ENCODE data around the gene PNPLA4.
A peak's percentile ranks its signal among the peaks of the same experiment; 100 is the strongest.

Gene PNPLA4, protein sequence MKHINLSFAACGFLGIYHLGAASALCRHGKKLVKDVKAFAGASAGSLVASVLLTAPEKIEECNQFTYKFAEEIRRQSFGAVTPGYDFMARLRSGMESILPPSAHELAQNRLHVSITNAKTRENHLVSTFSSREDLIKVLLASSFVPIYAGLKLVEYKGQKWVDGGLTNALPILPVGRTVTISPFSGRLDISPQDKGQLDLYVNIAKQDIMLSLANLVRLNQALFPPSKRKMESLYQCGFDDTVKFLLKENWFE

DNA sequence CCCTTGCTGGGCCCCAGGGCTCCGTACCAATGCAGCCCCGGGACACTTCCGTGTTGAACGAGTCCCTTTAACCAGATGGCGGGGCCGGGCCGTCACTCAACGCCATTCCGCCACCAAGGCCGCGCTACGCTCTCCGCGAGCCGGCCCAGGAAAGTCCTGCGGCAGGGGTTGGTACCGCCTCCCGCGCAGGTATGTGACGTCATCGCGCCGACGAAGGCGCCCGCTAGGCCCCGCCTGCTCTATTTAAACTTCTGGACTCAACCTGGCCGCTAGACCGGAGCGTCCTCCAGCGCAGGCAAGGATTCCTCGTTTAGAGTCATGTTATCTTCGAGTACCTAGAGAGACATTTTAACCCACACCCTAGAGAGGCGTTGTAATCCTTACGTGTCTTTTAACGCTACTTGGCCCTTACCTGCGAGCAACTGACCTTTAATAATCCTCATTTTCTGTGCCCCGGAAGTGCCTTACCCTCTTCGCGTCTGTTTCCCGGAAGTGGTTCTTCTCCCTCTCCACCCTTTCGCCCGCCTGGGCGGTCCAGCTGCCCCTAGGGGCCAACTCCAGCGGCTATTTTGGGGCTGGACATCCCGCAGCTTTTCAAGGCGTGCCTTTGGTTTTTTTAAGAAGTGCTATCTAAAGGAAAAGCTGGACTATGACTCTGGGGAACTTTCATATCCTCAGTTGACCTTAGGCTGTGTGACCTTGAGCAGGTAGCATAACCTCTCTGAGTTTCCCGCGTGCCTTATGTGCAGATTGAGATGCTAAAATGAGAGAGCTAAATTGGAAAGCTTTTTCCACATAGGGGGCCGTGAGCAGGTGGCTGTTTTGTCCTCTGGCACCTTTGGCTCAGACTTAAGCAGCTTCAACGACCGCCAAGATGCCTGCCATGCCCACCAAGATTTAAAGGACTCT, at the start of gene PNPLA4:
Gene PNPLA4 (minus strand): TSS at position 155 of the 909 bp plus-strand sequence. CDS start 1,294 bp downstream, outside the sequence.
- DNase-seq (ENCODE audit: extremely low read depth in 1 of 2, low read depth in 1 of 2), result peak; percentile 58 to 64

DNA sequence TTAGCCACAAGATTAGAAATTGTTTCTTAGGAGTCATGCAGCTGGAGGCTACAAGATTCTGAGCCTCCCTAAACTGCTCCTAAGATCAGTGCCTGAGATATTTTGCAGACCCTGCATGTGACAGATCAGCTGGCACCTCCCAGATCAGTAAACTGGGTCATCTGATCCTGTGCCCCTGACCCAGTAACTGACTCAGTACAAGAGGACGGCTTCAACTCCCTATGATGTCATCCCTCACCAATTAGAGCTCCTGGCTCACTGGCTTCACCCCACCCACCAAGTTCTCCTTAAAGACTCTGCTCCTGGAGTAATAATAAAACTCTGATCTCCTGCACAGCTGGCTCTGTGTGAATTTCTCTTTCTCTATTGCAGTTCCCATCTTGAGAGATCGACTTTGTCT, 45.4 kb upstream of the PNPLA4 start:
- DNase-seq (ENCODE audit: extremely low read depth in 1 of 2, low read depth in 1 of 2), result no peak

GRCh38 chrX:7970428-7970827, 43.2 kb upstream of the PNPLA4 start:
- DNase-seq (ENCODE audit: extremely low read depth in 1 of 2, low read depth in 1 of 2), result no peak

DNA sequence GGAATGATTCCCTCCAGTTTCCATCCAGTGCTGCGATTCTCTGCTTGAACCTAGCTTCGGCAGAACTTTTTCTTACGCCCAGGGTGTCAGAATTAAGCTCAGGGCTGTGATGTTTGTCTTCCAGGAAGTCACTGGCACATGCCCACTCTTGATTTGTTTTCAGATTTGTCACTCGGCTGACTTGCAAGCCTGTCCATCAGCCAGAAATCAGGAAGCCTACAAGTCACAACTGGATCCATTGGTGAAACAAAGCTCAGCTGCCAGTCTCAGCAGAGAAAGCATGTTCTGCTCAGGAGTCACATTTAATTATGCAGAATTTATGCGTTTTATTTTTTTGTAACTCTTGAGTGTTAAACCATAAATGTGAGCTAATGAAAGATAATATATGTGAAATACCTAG, 38.2 kb upstream of the PNPLA4 start:
- DNase-seq (ENCODE audit: extremely low read depth in 1 of 2, low read depth in 1 of 2), result no peak

DNA sequence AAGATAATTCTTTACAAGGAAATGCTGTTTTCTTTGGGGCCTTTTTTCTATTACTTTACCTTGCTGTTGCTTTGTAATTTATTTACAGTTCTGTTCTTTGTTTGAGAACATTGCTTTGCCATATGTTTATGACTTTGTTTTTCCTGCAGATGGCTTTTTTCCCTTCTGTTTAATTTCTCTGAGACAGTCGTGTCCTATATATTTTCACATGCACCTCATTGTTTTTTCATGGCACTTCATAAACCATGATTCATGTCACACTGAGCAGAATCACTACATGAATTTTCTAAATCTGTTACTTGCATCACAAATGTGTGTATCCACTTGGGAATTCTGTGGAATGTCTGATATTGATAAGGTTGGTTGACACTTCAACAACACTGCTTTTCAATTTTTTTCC, 33.0 kb upstream of the PNPLA4 start:
- no peak for DNase-seq (ENCODE audit: extremely low read depth in 1 of 2, low read depth in 1 of 2)

- no peak for DNase-seq (ENCODE audit: extremely low read depth in 1 of 2, low read depth in 1 of 2)
Observed at GRCh38 chrX:7953446-7953845, 26.2 kb upstream of the PNPLA4 start.

GRCh38 chrX:7950865-7951264, 23.7 kb upstream of the PNPLA4 start:
- no peak for DNase-seq (ENCODE audit: extremely low read depth in 1 of 2, low read depth in 1 of 2)

- DNase-seq (ENCODE audit: extremely low read depth in 1 of 2, low read depth in 1 of 2), result no peak
Observed at GRCh38 chrX:7948483-7948882, 21.3 kb upstream of the PNPLA4 start.

DNA sequence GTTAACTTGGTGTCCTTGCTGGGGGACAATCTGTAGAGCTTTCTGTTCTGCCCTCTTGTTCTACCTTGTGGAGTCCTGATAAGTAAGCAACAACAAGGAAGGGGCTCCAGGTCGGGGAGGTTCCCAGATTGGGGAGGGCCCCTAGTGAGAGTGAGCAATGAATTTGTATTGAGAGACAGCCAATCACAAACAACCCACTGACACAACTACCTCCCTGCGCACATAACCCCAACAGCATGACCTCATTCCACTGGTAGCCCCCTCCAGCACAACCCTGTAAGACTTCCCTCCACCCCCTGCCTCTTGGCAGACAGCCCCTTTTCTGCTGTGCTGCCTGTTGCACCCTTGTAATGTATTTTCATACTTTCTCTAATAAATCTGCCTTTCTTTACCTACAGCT, 19.7 kb upstream of the PNPLA4 start:
- DNase-seq (ENCODE audit: extremely low read depth in 1 of 2, low read depth in 1 of 2), result no peak

- DNase-seq (ENCODE audit: extremely low read depth in 1 of 2, low read depth in 1 of 2), result no peak
Observed at GRCh38 chrX:7943600-7944245, 16.5 kb upstream of the PNPLA4 start.

DNA sequence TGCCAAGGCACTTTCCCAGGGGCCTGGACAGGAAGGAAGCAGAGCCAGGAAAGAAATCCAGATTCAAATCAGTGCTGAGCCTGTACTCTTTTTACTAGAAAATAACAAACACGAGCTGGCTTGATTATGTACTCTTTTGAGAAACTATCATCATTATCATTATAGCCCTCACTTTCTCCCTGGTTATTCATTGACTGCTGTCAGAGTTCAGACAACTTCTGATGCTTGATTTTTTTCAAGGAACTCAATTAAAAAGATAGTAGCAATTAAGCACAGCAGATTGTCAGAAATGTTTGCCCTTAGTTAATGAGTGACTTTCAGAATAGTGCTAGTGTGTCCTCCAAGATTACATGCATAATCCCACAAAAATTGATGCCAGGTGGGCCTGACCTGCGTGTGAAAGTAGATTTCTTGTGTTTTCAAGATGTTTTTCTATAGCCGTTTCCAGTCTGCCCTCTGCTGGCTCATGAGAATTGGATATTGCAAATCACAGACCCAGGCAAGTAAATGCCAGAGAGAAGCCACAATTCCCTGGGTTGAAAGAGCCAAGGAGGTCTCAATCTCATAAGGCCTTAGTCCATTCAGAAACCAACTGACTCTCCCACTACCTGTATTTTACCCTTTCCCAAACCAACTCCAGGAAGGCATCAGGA, 14.3 kb upstream of the PNPLA4 start:
- DNase-seq (ENCODE audit: extremely low read depth in 1 of 2, low read depth in 1 of 2), result no peak

GRCh38 chrX:7934026-7934425, 6.8 kb upstream of the PNPLA4 start:
- DNase-seq (ENCODE audit: extremely low read depth in 1 of 2, low read depth in 1 of 2), result no peak

DNA sequence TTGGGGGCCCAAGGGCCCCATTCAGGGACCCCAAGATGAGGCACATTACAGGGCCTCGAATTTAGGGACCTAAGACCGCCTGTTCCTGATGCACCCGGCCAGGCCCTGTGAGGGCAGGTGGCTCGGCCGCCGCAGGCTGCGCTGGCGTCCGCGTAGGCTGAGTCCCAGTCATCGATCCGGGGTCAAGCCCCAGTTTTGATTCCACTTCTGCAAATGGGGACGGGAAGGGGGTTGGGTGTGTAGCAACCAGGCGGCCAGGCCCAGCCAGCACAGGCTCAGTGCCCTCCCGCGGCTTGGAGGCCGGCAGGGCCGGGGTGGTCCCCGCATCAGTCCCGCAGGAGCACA, 327 bp downstream of the PNPLA4 start:
- DNase-seq (ENCODE audit: extremely low read depth in 1 of 2, low read depth in 1 of 2), result no peak

- no peak for DNase-seq (ENCODE audit: extremely low read depth in 1 of 2, low read depth in 1 of 2)
Observed at GRCh38 chrX:7926501-7926900, 712 bp downstream of the PNPLA4 start.

DNA sequence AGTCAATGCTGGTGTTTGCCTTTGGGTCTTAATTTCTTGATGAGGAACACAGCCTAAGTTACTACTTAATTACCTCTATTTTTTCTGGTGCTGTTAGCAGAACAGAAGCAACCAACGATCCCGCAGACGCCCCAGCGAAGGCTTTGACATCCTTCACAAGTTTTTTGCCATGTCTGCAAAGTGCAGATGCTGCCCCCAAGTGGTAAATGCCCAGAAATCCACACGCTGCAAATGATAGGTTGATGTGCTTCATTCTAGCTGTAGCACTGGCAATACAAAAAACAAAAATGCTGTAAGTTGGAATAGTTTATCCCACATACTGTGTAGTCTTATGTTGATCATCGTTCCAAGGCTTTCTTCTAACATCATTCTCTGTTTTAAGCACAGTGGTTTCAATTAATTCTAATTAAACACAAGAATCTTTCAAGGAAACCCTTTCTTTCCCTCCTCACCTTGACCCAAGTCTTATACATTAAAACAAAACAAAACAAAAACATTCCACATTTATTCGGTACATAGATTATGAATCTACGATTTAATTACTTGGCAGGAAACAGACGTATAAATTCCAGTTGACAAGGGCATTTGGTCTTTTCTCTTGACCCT, 1.2 kb downstream of the PNPLA4 start:
- peak; percentile 15 to 24 for DNase-seq (ENCODE audit: extremely low read depth in 1 of 2, low read depth in 1 of 2)

GRCh38 chrX:7921750-7922149, 5.5 kb downstream of the PNPLA4 start:
- no peak for DNase-seq (ENCODE audit: extremely low read depth in 1 of 2, low read depth in 1 of 2)

- DNase-seq (ENCODE audit: extremely low read depth in 1 of 2, low read depth in 1 of 2), result no peak
Observed at GRCh38 chrX:7908821-7909220, 18.4 kb downstream of the PNPLA4 start.

DNA sequence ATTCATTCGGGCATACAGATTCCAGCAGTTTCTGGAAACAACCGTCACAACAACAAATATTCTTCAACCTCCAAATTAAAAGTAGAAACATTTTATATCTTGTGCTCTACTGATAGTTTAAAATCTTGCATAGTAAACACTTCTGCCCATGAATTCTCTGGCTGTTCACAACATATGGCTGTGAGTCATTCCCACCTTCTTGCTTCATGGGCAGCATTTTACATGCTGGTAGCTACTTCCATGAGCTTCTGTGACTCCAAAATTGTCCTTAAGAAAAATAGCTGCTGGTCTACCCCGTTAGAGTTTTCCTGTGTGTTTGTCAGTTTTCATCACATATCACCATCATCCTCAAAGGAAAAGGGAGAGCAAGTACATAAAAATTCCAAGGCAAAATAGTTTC, 22.7 kb downstream of the PNPLA4 start:
- DNase-seq (ENCODE audit: extremely low read depth in 1 of 2, low read depth in 1 of 2), result no peak

GRCh38 chrX:7891928-7892327, 35.3 kb downstream of the PNPLA4 start:
- DNase-seq (ENCODE audit: extremely low read depth in 1 of 2, low read depth in 1 of 2), result no peak

DNA sequence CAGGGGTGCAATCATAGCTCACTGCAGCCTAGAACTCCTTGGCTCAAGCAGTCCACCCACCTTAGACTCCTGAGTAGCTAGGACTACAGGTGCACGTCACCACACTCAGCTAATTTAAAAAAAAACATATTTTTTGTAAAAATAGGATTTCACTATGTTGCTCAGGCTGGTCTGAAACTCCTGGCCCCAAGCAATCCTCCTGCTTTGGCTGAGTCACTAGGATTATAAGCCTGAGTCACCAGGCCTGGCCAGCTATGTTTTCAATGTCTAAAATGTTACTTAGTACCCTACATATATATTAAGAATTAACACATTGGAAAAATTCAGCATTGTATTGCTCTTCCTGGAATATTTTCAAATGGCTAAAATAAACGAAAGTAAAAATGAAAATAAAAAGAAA, 37.5 kb downstream of the PNPLA4 start:
- no peak for DNase-seq (ENCODE audit: extremely low read depth in 1 of 2, low read depth in 1 of 2)

DNA sequence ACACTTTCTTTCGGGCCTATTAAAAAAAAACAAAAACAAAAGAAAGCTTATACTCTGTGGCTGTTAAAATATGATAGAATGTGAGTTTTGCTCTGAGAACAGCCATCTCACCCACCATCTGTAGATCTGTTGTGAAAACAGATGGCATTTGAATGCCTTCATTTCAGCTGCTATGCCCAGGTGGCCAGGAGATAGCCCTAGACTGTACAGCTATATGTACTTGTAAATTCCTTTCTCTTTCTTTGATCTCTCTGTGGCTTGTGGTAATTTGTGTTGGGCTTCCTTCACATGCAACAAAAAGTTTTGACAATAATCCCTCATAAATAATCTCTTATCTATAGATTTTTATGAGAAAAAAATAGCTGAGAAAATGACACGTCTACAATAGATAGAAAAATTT, 38.1 kb downstream of the PNPLA4 start:
- DNase-seq (ENCODE audit: extremely low read depth in 1 of 2, low read depth in 1 of 2), result no peak
